GM12878 (cell line): ENCODE measurements around the gene PKMYT1. TPM values are rescaled to one million over a fixed set of nuclear protein-coding genes. Genes with fewer than 3 reads are reported as not detected.

Source experiments
- ATAC-seq: fragments of 200-7000 bp; cut with Tn5 transposase; 3 replicates; pipeline ENCODE4 v1.9.1; 2020; ENCODE audit warnings: mild to moderate bottlenecking, moderate library complexity
- BruUV-seq: library from RNA; stranded (reverse); fragments of 400-500 nt; replicated peaks from 2 replicates; lab custom pipeline; 2021; lab: Mats Ljungman, UMichigan
- CTCF ChIA-PET: fragments of 300-600 bp; sonication (Branson Sonifier 250); formaldehyde crosslinking; extraction: SDS; loops from one replicate; lab custom pipeline; 2021; ENCODE audit warnings: inconsistent platforms; lab: Yijun Ruan, JAX
- POLR2A ChIA-PET: fragments of 350-600 bp; formaldehyde crosslinking; extraction: SDS; loops from one replicate; lab custom pipeline; 2021; ENCODE audit warnings: inconsistent platforms; lab: Charles Lee
- RAD21 ChIA-PET: fragments of 300-600 bp; sonication (Branson Sonifier 250); formaldehyde crosslinking; loops from one replicate; lab custom pipeline; 2023; ENCODE audit warnings: antibody characterized with exemption; ENCODE audit not compliant: unreplicated experiment; lab: Charles Lee
- SMC1A ChIA-PET: fragments of 300-600 bp; sonication (Branson Sonifier 250); formaldehyde crosslinking; loops from one replicate; lab custom pipeline; 2023; ENCODE audit not compliant: unreplicated experiment, uncharacterized antibody; lab: Charles Lee
- DNase-seq: peaks from one replicate; pipeline ENCODE4 v3.0.0-alpha.2; 2011; ENCODE audit warnings: low read depth, low spot score
- FAIRE-seq: peaks from 3 replicates; lab custom pipeline; 2011; peaks lifted over from hg19 to GRCh38; lab: Jason Lieb, UNC
- H2AFZ ChIP-seq: 2 replicates; pipeline ENCODE4 v1.6.0; 2011; ENCODE audit warnings: low read depth, low read length, control low read depth; ENCODE audit not compliant: control insufficient read depth
- H3K27ac ChIP-seq: 2 replicates; pipeline ENCODE4 v1.5.1; 2011; ENCODE audit warnings: control low read depth; ENCODE audit not compliant: control insufficient read depth, insufficient read depth
- H3K27me3 ChIP-seq, 2 experiments: replicated peaks in 1 of 2; 2 replicates each; pipeline versions ENCODE4 v1.6.0 to v1.6.1; 2011; ENCODE audit warnings: low read length in 1 of 2; ENCODE audit not compliant: control insufficient read depth in 2 of 2, insufficient read depth in 2 of 2
- H3K36me3 ChIP-seq, 2 experiments: 2 replicates each; pipeline ENCODE4 v1.5.1; 2011; ENCODE audit warnings: low read length in 1 of 2; ENCODE audit not compliant: control insufficient read depth in 2 of 2, insufficient read depth in 2 of 2
- H3K4me1 ChIP-seq: 2 replicates; pipeline ENCODE4 v1.6.1; 2011; ENCODE audit warnings: mild to moderate bottlenecking, low read length, moderate library complexity, mixed read lengths; ENCODE audit not compliant: control insufficient read depth, insufficient read depth
- H3K4me2 ChIP-seq: 2 replicates; pipeline ENCODE4 v1.6.0; 2011; ENCODE audit warnings: control low read depth; ENCODE audit not compliant: control insufficient read depth, insufficient read depth
- H3K4me3 ChIP-seq: fragments of 200-600 bp; sonication (generic); 2 replicates; pipeline ENCODE4 v1.5.1; 2016
- H3K79me2 ChIP-seq: 2 replicates; pipeline ENCODE4 v1.6.0; 2011; ENCODE audit warnings: low read length; ENCODE audit not compliant: control insufficient read depth, insufficient read depth
- H3K9ac ChIP-seq: 2 replicates; pipeline ENCODE4 v1.8.0; 2011; ENCODE audit warnings: low read length, control low read depth, mixed read lengths; ENCODE audit not compliant: control insufficient read depth, insufficient read depth
- H3K9me3 ChIP-seq: replicated peaks from 3 replicates; pipeline ENCODE4 v1.5.1; 2011; ENCODE audit warnings: mild to moderate bottlenecking, low read length; ENCODE audit not compliant: control insufficient read depth, insufficient read depth
- H4K20me1 ChIP-seq: 2 replicates; pipeline ENCODE4 v1.6.0; 2011; ENCODE audit not compliant: control insufficient read depth, insufficient read depth
- BHLHE40 ChIP-seq, 2 experiments: fragments of 450-650 bp in 1 of 2; IDR thresholded peaks; 2 replicates each; pipeline ENCODE4 v1.6.1; 2011 to 2017; ENCODE audit warnings: low read depth in 2 of 2, borderline replicate concordance in 1 of 2, improper control_type of control experiment in 1 of 2, low read length in 1 of 2, mild to moderate bottlenecking in 1 of 2
- CEBPB ChIP-seq, 2 experiments: fragments of 150-350 bp in 1 of 2; IDR thresholded peaks; 2 replicates each; pipeline ENCODE4 v1.6.1; 2012 to 2014; ENCODE audit warnings: low read depth in 2 of 2, low read length in 2 of 2, borderline replicate concordance in 1 of 2, inconsistent platforms in 1 of 2
- HDGF ChIP-seq: fragments of 450-650 bp; IDR thresholded peaks from 2 replicates; pipeline ENCODE4 v1.6.1; 2016; ENCODE audit warnings: antibody characterized with exemption
- SPI1 ChIP-seq: IDR thresholded peaks from 2 replicates; pipeline ENCODE4 v1.6.1; 2011; ENCODE audit warnings: low read depth, mild to moderate bottlenecking, low read length, moderate library complexity, borderline replicate concordance; ENCODE audit not compliant: insufficient read depth
- WGBS: methylation state at CpG from one replicate; pipeline ENCODE4 v1.1.6; 2016; ENCODE audit warnings: low lambda C conversion rate; ENCODE audit not compliant: insufficient replicate concordance, insufficient coverage; ENCODE audit errors: missing lambda C conversion rate; 5-methylcytosine and 5-hydroxymethylcytosine counted together
- in situ Hi-C: fragments of 300-500 bp; cut with MboI; formaldehyde crosslinking; loops from 9 replicates; pipeline ENCODE4 v1.14.3; 2018; ENCODE audit warnings: mixed read lengths
- intact Hi-C: fragments of 100-400 bp; cut with micrococcal nuclease; formaldehyde crosslinking; loops from one replicate; pipeline ENCODE4 v1.14.2; 2022; ENCODE audit not compliant: unreplicated experiment
- polyA plus RNA-seq, 11 experiments: library from polyadenylated mRNA; depleted of rRNA in 4 of 11; unstranded in 6 of 11; stranded (reverse) in 5 of 11; fragments of >200 nt; fragmentation: Nextera tagmentation in 4 of 11; fragmentation: Illumina TruSeq in 1 of 11; extraction: Ambion mirVana in 4 of 11; extraction: Trizol in 1 of 11; gene quantifications; 1 replicate in 1 of 11; 2 replicates in 10 of 11; pipeline versions ENCODE4 v1.2.1 to v1.2.3, GENCODE V29; 2011 to 2016; ENCODE audit warnings: inconsistent platforms in 2 of 11, missing spikeins in 2 of 11, low read depth in 1 of 11
- total RNA-seq, 4 experiments: library from RNA; depleted of rRNA in 3 of 4; stranded (reverse); fragments of >200 nt in 3 of 4; fragmentation: Illumina TruSeq in 1 of 4; extraction: Trizol in 1 of 4; gene quantifications; 2 replicates each; pipeline versions ENCODE4 v1.2.1 to v1.2.3, GENCODE V29; 2013 to 2021

PKMYT1 gene
- total and polyA plus RNA-seq, 10 of the 15 experiments (the other 5 are each of a cell fraction or from before 2014, with no cell fraction given) = 4.6 to 101 (median 29.9) TPM

DNA sequence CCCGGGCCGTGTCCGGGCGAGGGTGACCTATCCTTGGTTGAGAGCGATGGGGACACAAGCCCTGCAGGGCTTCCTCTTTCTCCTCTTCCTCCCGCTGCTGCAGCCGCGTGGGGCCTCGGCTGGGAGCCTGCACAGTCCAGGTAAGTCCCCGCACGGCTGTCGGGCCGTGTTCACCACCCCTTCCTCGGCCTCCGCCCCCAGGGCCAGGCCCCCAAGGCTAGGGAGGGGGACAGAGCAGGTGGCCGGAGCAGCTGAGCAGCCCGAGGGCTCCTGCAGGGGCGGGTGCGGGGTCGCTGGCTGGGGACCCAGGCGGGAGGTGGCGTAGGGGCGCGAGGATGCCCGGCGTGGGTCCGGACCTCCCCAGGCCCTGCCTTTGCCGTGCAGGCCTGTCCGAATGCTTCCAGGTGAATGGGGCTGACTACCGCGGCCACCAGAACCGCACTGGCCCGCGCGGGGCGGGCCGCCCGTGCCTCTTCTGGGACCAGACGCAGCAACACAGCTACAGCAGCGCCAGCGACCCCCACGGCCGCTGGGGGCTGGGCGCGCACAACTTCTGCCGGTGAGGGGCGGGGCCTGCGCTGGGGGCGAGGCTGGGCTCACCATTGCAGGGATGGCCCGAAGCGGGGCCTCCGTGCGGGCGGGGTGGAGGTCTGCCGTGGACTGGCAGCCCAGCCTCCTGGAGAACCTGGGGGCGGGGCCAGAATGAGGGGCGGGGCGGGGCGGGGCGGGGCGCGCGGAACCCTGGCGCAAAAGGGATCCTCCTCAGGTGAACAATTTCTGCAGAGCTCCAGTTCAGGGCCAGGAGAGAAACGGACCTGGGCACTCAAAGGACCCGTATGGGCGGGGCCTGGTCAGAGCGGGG lies 15.5 kb downstream of the PKMYT1 start:
- SMC1A ChIA-PET = interaction anchor here (0.7 to 1.0 kb wide), 4 partner anchors 8 to 54 kb away, joined by 3 to 4 read pairs (median 3); no protein-coding TSS in a partner anchor

More for the DNA sequence above, 15.5 kb downstream of the PKMYT1 start:
- DNase-seq (no peak), ATAC-seq (peak; percentile 60), FAIRE-seq (no peak)
- Histone ChIP-seq H3K9ac (0 out of 2 replicates have a peak overlapping the region, but pooled peaks have one; percentile 2), H4K20me1 (no peaks in the 10 kb centered on the region), H3K36me3 (no peaks in the 10 kb centered on the region), H3K79me2 (peaks cover 4% of the 10 kb centered on the region), H3K4me1 (peaks cover 37% of the 10 kb centered on the region), H3K4me2 (peak overlapping the region; percentile 94), H3K27ac (no peak overlapping the region), H2AFZ (peak overlapping the region; percentile 37), H3K4me3 (peak overlapping the region; percentile 69), H3K27me3 (no peaks in the 10 kb centered on the region), H3K9me3 (no peaks in the 10 kb centered on the region)
- ChIA-PET POLR2A (interaction anchor here (0.6 to 1.3 kb wide), 8 partner anchors 8 to 212 kb away, joined by 3 to 8 read pairs (median 4); no protein-coding TSS in a partner anchor), RAD21 (interaction anchor here (0.6 to 1.3 kb wide), 7 partner anchors 10 to 82 kb away, joined by 3 to 6 read pairs (median 4); partner anchors contain the start of genes FLYWCH1 and FLYWCH2), CTCF (interaction anchor here (1.0 to 4.7 kb wide), 4 partner anchors 15 to 45 kb away, joined by 4 to 20 read pairs (median 6); partner anchors contain the start of gene PKMYT1)
- intact Hi-C loops (loop anchor here (2.0 kb wide), 1 partner anchor 60 kb away; no protein-coding TSS in a partner anchor), in situ Hi-C loops (no loop called here)
- no peak for TF ChIP-seq HDGF
- TF ChIP-seq BHLHE40 (IDR thresholded peaks at IDR 0.05; ENCODE audit: borderline replicate concordance in 1 of 2, low read depth in 2 of 2, low read length in 1 of 2) = peak in 1 of 2 experiments; percentile 56; a peak in 1 of 4 replicates
- TF ChIP-seq SPI1 = peak; percentile 50; the same call in 1 of the 2 replicates
- TF ChIP-seq CEBPB (IDR thresholded peaks at IDR 0.05; ENCODE audit: borderline replicate concordance in 1 of 2, low read depth in 2 of 2, low read length in 2 of 2) = no peak
- 2% methylated on average over 54 of the region's 68 CpGs for WGBS
- TSS peak; percentile 74 for BruUV-seq
